IPS-20b (cell line): ENCODE results near the gene WDR45.
A peak's percentile ranks its signal among the peaks of the same experiment; 100 is the strongest.

Experiments used
- H3K27ac ChIP-seq: one replicate; pipeline ENCODE4 v1.5.1; 2013; ENCODE audit warnings: low read length
- H3K27me3 ChIP-seq: 2 replicates; pipeline ENCODE4 v1.6.1; 2013; ENCODE audit warnings: mild to moderate bottlenecking, low read length, inconsistent platforms; ENCODE audit not compliant: insufficient read depth
- H3K36me3 ChIP-seq: 2 replicates; pipeline ENCODE4 v1.6.1; 2013; ENCODE audit warnings: low read depth, mild to moderate bottlenecking, inconsistent platforms, low read length, moderate library complexity; ENCODE audit not compliant: insufficient read depth
- H3K4me1 ChIP-seq: 2 replicates; pipeline ENCODE4 v1.6.1; 2013; ENCODE audit warnings: mild to moderate bottlenecking, control low read depth, inconsistent platforms, low read length, moderate library complexity; ENCODE audit not compliant: insufficient read depth
- H3K4me3 ChIP-seq: 2 replicates; pipeline ENCODE4 v1.5.1; 2013; ENCODE audit warnings: mild to moderate bottlenecking, low read length, inconsistent platforms
- H3K9ac ChIP-seq: 2 replicates; pipeline ENCODE4 v1.6.1; 2013; ENCODE audit warnings: low read depth, mild to moderate bottlenecking, inconsistent platforms, low read length, moderate library complexity
- H3K9me3 ChIP-seq: 2 replicates; pipeline ENCODE4 v1.6.1; 2013; ENCODE audit warnings: mild to moderate bottlenecking, low read depth, low read length, inconsistent platforms; ENCODE audit not compliant: insufficient read depth

Gene WDR45

DNA sequence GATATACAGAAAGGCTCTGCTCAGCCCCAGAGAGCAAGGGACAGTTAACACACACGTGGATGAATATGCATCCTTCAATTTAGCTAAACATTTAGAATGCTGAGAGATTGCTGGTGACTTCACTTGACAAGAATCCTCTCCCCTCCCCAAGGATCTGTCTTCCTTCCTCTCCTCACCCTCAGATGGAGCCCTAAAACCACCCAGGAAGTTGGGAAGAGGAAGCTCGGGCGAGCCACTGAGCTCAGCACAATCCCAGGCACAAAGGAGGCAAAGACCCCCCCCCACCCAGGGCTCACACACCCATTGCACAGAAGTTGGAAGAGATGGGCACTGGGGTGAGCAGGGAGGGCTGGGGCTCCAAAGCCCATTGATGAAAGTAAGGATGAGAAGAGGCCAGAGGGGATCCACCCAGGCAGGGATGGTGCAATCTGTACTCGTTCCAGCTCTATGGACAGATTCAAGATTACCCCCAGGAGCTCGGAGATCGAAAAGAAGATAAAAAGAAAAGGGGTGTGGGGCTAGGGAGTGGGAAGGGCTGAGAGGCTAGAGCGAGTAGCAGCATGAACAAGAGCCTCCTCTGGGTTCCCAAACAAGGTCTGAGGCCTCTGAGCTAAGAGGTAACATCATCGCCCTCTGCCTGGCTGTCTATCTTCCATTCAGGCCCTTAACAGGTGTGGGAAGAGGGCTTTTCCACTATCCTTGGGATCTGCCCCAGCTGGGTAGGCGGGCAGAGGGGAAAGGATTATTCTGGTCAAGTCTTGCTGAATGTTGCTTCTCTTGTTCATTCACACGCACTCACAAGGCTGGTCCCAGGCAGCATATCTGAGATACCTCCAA is 37.7 kb downstream of the WDR45 start:
- Histone ChIP-seq H3K36me3 (peaks cover 27% of the 10 kb centered on the region), H3K27ac (peak overlapping the region; percentile 18), H3K4me1 (peaks cover 6% of the 10 kb centered on the region), H3K4me3 (peak overlapping the region; percentile 95), H3K9me3 (no peaks in the 10 kb centered on the region), H3K9ac (peak overlapping the region; percentile 95; the same call in 1 of the 2 replicates), H3K27me3 (no peaks in the 10 kb centered on the region)

DNA sequence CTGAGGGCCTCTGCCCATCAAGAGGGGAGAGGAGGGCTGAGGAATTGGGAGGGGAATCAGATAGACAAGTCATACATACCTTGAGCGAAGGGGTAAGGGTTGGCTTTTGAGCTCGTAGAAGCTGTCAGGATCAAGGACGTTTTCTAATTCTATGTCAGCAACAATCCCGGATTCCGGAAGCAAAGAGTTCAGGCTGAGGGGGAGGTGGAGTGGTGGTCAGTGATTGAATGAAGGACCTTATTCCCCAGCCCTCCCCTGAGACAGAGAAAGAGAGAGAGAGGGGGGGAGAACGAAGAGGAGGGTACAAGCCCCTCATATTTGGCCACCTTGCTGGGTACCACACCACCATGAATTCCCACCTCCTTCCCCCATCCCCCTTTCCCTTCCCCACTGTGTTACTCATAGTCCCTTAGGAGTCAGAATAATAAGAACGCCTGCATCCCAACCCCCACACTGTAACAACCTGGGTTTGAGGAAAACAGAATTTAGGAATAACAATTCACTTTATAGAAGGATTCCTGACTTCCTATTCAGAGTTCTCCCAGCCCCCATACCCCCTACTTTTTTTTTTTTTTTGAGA is 39.2 kb downstream of the WDR45 start:
- peaks cover 34% of the 10 kb centered on the region for H3K36me3 ChIP-seq
- peak overlapping the region; percentile 72 for H3K27ac ChIP-seq
- H3K27me3 ChIP-seq: no peaks in the 10 kb centered on the region
- H3K4me1 ChIP-seq: peaks cover 6% of the 10 kb centered on the region
- H3K9me3 ChIP-seq: no peaks in the 10 kb centered on the region
- H3K4me3 ChIP-seq: peak overlapping the region; percentile 95
- H3K9ac ChIP-seq: peak overlapping the region; percentile 95; the same call in 1 of the 2 replicates

DNA sequence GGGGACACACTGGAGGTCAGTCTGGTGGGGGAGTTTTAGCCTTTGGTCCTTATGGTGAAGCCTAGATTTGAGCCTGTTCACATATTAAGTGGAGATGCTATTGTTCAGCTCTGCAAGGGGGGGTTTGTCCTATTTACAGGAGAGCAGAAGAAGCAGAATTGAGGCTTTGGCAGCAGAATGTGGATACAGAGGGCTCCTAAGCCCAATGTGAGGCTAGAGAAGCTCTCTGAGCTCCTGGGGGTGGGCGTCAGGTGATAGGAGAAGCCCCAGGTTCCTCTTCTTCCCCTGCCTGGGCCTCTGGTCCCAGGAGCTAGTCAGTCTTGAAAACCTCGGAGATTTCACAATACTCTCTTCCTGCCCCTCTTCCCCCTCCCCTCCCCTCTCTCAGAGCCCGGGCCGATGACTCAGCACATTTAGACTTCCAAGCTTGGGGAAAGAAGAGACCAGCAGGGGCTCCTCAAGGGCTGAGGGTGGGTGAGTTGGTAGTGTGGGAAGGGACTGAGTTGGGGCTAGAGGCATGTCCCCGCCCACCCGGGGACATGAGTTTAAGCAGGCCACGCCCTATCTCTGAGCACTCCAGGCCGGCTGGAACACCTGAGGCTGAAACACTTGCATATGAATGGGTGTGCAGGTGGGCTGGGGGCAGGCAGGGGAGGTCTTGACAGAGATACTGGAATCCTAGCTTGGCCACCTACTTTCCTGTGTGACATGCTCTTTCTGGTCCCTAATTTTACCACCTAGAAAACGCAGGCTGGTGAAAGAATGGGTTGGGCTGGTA is 39.9 kb downstream of the WDR45 start:
- H3K9me3 ChIP-seq: no peaks in the 10 kb centered on the region
- peak overlapping the region; percentile 95 for H3K4me3 ChIP-seq
- peaks cover 37% of the 10 kb centered on the region for H3K36me3 ChIP-seq
- H3K4me1 ChIP-seq: peaks cover 6% of the 10 kb centered on the region
- H3K27ac ChIP-seq: peak overlapping the region; percentile 89
- H3K27me3 ChIP-seq: no peaks in the 10 kb centered on the region
- H3K9ac ChIP-seq: peak overlapping the region; percentile 95; the same call in 1 of the 2 replicates

DNA sequence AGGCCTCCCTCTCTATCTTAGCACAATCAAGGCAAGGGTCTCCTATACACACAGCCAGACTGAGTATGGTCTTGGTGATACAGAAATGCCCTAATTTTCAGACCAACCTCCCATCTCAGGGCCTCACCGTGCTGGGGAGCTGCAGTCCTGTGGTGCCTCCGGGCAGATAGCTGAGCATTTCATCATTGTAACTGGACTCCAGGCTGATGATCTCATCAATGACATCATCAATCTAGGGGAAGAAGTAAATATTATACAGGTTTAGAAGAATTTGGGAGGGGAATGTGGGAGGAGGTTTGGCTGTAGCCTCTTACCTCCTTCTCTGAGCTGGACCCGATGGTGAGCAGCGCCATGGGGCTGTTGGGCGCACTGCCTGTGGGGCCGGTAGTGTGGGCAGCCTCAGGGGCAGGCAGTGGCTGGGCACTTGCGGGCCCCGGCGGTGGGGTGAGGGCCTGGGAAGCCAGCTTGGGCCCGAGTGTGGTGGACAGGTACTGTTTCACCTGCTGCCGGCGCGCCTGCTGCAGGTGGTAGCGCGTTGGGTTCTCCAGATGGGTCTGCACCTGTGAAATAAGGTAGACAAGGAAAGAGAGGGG is 41.7 kb downstream of the WDR45 start:
- peaks cover 55% of the 10 kb centered on the region for H3K36me3 ChIP-seq
- H3K4me3 ChIP-seq: no peak overlapping the region
- H3K4me1 ChIP-seq: peaks cover 6% of the 10 kb centered on the region
- no peak overlapping the region for H3K27ac ChIP-seq
- H3K27me3 ChIP-seq: no peaks in the 10 kb centered on the region
- H3K9me3 ChIP-seq: no peaks in the 10 kb centered on the region
- H3K9ac ChIP-seq: no peak overlapping the region

DNA sequence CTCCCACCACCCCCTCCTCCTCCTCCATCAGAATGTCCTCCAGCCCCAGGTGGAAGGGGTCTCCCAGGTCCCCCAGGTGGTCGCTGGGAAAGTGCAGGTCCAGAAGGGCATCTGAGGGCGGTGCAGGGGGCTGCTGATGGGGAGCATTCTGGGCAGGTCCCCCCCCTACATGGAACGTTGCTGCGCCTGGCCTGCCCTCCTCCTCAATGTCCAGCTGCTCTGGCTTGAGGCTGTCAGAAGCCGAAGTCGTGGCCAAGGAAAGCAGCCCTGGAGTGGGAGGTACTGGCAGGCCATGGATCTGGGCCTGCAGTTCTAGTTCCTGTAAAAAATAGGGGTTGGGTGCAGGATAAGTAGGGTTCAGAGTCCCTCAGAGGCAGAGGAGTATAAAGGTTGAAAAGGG is 49.4 kb downstream of the WDR45 start:
- H3K9me3 ChIP-seq: no peaks in the 10 kb centered on the region
- no peak overlapping the region for H3K27ac ChIP-seq
- H3K27me3 ChIP-seq: no peaks in the 10 kb centered on the region
- no peak overlapping the region for H3K4me3 ChIP-seq
- no peak overlapping the region for H3K9ac ChIP-seq
- peaks cover 63% of the 10 kb centered on the region for H3K36me3 ChIP-seq
- no peaks in the 10 kb centered on the region for H3K4me1 ChIP-seq

DNA sequence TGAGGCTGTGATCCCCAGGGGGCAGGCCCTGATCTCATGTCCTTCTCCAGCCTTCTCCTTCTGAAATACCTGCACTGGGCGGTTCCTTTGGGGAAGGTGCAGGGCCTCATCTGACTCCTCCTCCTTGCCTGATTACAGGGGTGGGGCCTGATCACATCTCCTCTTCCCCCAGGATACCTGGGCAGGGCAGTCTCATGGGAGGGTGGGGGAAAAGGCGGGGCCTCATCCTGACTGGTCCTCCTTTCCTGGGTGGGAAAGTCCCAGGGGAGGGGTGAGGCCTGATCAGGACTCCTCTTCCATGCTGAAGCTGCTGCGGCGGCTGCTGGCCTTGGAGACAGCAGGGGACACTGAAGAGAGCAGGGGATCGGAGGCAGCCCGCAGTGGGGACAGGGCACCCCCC is 49.8 kb downstream of the WDR45 start:
- no peaks in the 10 kb centered on the region for H3K4me1 ChIP-seq
- no peaks in the 10 kb centered on the region for H3K27me3 ChIP-seq
- H3K36me3 ChIP-seq: peaks cover 62% of the 10 kb centered on the region
- no peak overlapping the region for H3K4me3 ChIP-seq
- H3K9ac ChIP-seq: no peak overlapping the region
- H3K27ac ChIP-seq: no peak overlapping the region
- no peaks in the 10 kb centered on the region for H3K9me3 ChIP-seq
